PC-9 (cell line): ENCODE measurements around the gene FHIP2A. TPM values are rescaled to one million over a fixed set of nuclear protein-coding genes. Genes with fewer than 3 reads are reported as not detected.
A peak's percentile ranks its signal among the peaks of the same experiment; 100 is the strongest.

Source experiments
- Bru-seq: library from RNA; stranded (reverse); fragments of 400-500 nt; gene quantifications from one replicate; lab custom pipeline; 2021; lab: Mats Ljungman, UMichigan
- BruChase-seq, 2 experiments: library from RNA; stranded (reverse); fragments of 400-500 nt; gene quantifications; one replicate each; lab custom pipeline; 2021; lab: Mats Ljungman, UMichigan
- BruUV-seq: library from RNA; stranded (reverse); fragments of 400-500 nt; replicated peaks from 2 replicates; lab custom pipeline; 2021; lab: Mats Ljungman, UMichigan
- CTCF ChIA-PET: fragments of 300-600 bp; sonication (Branson Sonifier 250); formaldehyde crosslinking; loops from one replicate; lab custom pipeline; 2022; ENCODE audit warnings: antibody characterized with exemption; lab: Charles Lee
- POLR2A ChIA-PET: fragments of 300-600 bp; sonication (Branson Sonifier 250); formaldehyde crosslinking; loops from one replicate; lab custom pipeline; 2022; ENCODE audit warnings: antibody characterized with exemption; ENCODE audit not compliant: unreplicated experiment; lab: Charles Lee
- DNase-seq, 2 experiments: peaks; one replicate each; pipeline versions ENCODE4 v3.0.0 to v3.0.0-alpha.2; 2015 to 2022; ENCODE audit warnings: mixed read lengths in 1 of 2
- H2AFZ ChIP-seq: fragments of 200-600 bp; sonication (generic); 2 replicates; pipeline ENCODE4 v1.8.1; 2017; ENCODE audit warnings: antibody characterized with exemption
- H3F3A ChIP-seq: fragments of 200-600 bp; sonication (generic); 2 replicates; pipeline ENCODE4 v1.8.1; 2017; ENCODE audit warnings: antibody characterized with exemption, mild to moderate bottlenecking, low read depth; ENCODE audit not compliant: insufficient read depth
- H3K27ac ChIP-seq: fragments of 200-600 bp; sonication (generic); 2 replicates; pipeline ENCODE4 v1.6.1; 2016; ENCODE audit warnings: mixed run types
- H3K27me3 ChIP-seq: fragments of 200-600 bp; sonication (generic); 2 replicates; pipeline ENCODE4 v1.6.1; 2016; ENCODE audit warnings: low read depth, mixed run types; ENCODE audit not compliant: insufficient read depth
- H3K36me3 ChIP-seq: fragments of 200-600 bp; sonication (generic); 2 replicates; pipeline ENCODE4 v1.6.1; 2016; ENCODE audit warnings: low read depth, mixed run types
- H3K4me1 ChIP-seq: fragments of 200-600 bp; sonication (generic); replicated peaks from 2 replicates; pipeline ENCODE4 v1.6.1; 2016; ENCODE audit warnings: mixed run types; ENCODE audit not compliant: insufficient read depth
- H3K4me2 ChIP-seq: fragments of 200-600 bp; sonication (generic); 2 replicates; pipeline ENCODE4 v1.6.1; 2017; ENCODE audit warnings: mixed run types
- H3K4me3 ChIP-seq: fragments of 200-600 bp; sonication (generic); 2 replicates; pipeline ENCODE4 v1.6.1; 2016; ENCODE audit warnings: mixed run types
- H3K79me2 ChIP-seq: fragments of 200-600 bp; sonication (generic); 2 replicates; pipeline ENCODE4 v1.6.1; 2017; ENCODE audit warnings: low read depth, mixed run types
- H3K9me2 ChIP-seq: fragments of 200-600 bp; sonication (generic); 2 replicates; pipeline ENCODE4 v1.8.1; 2017; ENCODE audit warnings: mild to moderate bottlenecking; ENCODE audit not compliant: insufficient read depth
- H3K9me3 ChIP-seq: fragments of 200-600 bp; sonication (generic); 2 replicates; pipeline ENCODE4 v1.8.1; 2016; ENCODE audit warnings: low read depth; ENCODE audit not compliant: insufficient read depth
- H4K20me1 ChIP-seq: fragments of 200-600 bp; sonication (generic); 2 replicates; pipeline ENCODE4 v1.8.1; 2017; ENCODE audit not compliant: insufficient read depth
- EZH2 ChIP-seq: fragments of 200-600 bp; sonication (generic); IDR thresholded peaks from 2 replicates; pipeline ENCODE4 v1.8.0; 2017; ENCODE audit warnings: antibody characterized with exemption, low read depth
- intact Hi-C: fragments of 100-400 bp; cut with micrococcal nuclease; formaldehyde crosslinking; loops from one replicate; pipeline ENCODE4 v1.10.0; 2022; ENCODE audit not compliant: unreplicated experiment
- long read RNA-seq: library from polyadenylated mRNA; stranded (forward); transcript quantifications from one replicate; pipeline ENCODE4 v2.0.0, GENCODE V29; 2022
- total RNA-seq: library from RNA; stranded (reverse); gene quantifications from 2 replicates; pipeline ENCODE4 v1.2.3, GENCODE V29; 2021
- TF ChIP-seq, protein P1 (sequence below): fragments of 200-600 bp; sonication (generic); conservative IDR thresholded peaks from 2 replicates; pipeline ENCODE4 v1.6.1; 2017; ENCODE audit warnings: mixed run types, antibody characterized with exemption, mild to moderate bottlenecking, moderate library complexity

The FHIP2A gene, protein sequence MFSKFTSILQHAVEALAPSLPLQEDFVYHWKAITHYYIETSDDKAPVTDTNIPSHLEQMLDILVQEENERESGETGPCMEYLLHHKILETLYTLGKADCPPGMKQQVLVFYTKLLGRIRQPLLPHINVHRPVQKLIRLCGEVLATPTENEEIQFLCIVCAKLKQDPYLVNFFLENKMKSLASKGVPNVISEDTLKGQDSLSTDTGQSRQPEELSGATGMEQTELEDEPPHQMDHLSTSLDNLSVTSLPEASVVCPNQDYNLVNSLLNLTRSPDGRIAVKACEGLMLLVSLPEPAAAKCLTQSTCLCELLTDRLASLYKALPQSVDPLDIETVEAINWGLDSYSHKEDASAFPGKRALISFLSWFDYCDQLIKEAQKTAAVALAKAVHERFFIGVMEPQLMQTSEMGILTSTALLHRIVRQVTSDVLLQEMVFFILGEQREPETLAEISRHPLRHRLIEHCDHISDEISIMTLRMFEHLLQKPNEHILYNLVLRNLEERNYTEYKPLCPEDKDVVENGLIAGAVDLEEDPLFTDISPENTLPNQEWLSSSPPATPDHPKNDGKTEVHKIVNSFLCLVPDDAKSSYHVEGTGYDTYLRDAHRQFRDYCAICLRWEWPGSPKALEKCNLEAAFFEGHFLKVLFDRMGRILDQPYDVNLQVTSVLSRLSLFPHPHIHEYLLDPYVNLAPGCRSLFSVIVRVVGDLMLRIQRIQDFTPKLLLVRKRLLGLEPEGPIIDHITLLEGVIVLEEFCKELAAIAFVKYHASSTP
- total RNA-seq (16.0 and 18.3 TPM in 2 replicates), Bru-seq, nascent RNA (percentile 74 among the genes with signal in this experiment), BruChase-seq, experiment 1, labeled RNA remaining after a 2-hour chase (percentile 81 among the genes with signal in this experiment), BruChase-seq, experiment 2, labeled RNA remaining after a 6-hour chase (percentile 69 among the genes with signal in this experiment)
- long read RNA-seq, full-length matches to known transcripts, result 17 of 24 reads
- long read RNA-seq, partial matches to known transcripts, result 5 of 24 reads
- long read RNA-seq, other reads (novel, unspliced or antisense), result 2 of 24 reads

DNA sequence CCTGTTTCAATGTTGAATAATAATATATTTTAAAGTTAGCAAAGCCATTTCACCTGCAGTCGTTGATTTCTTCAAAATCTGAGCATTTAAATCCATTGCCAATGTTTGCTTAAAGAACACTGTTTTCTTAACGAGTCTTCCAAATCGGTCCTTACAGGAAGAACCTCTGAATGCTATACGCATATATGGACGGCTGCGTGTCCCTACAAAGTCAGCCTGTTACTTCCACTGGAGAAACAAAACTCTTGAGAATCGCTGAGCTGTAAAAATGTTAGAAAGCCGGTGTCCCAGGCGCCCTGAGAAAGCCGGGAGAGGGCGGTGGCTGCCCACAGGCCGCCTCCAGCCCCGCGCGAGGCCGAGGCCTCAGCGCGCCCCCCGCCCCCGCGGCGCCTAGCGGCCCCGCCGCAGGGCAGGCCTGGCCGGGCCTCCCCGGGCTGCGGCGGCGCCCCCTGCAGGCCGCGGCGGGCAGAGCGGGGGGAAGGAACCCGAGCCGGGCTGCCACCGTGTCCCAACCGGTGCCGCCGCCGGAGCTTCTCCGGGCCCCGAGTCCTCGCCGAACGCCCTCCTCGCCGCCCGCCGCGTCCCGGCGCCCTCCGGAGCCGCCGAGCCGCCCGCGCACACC, at the start of gene FHIP2A:
TSS of gene FHIP2A (plus strand) at position 488 of the 622 bp plus-strand sequence. CDS start 299 bp downstream, outside the sequence.
- TF ChIP-seq, protein P1, sequence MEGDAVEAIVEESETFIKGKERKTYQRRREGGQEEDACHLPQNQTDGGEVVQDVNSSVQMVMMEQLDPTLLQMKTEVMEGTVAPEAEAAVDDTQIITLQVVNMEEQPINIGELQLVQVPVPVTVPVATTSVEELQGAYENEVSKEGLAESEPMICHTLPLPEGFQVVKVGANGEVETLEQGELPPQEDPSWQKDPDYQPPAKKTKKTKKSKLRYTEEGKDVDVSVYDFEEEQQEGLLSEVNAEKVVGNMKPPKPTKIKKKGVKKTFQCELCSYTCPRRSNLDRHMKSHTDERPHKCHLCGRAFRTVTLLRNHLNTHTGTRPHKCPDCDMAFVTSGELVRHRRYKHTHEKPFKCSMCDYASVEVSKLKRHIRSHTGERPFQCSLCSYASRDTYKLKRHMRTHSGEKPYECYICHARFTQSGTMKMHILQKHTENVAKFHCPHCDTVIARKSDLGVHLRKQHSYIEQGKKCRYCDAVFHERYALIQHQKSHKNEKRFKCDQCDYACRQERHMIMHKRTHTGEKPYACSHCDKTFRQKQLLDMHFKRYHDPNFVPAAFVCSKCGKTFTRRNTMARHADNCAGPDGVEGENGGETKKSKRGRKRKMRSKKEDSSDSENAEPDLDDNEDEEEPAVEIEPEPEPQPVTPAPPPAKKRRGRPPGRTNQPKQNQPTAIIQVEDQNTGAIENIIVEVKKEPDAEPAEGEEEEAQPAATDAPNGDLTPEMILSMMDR, result 0 out of 2 replicates have a peak, but pooled peaks have one; percentile 24
- TF ChIP-seq EZH2, result no peak
- H3K4me3 ChIP-seq, result peak within 1 kb of the TSS; percentile 82
- peak in 1 of 2 experiments; percentile 75 for DNase-seq
- peak within 1 kb of the TSS; percentile 77 for H3K4me2 ChIP-seq
- peaks cover 29% of the 10 kb centered on the region for H3K4me1 ChIP-seq
- H2AFZ ChIP-seq, result peak within 1 kb of the TSS; percentile 85
- H3K9me3 ChIP-seq, result no peaks in the 10 kb centered on the region
- peak within 1 kb of the TSS; percentile 97 for H3K27ac ChIP-seq
- no TSS peak for BruUV-seq
- peaks cover 35% of the 10 kb centered on the region for H3K79me2 ChIP-seq
- H3K27me3 ChIP-seq, result no peaks in the 10 kb centered on the region
- no peaks in the 10 kb centered on the region for H3K9me2 ChIP-seq
- H3F3A ChIP-seq, result peaks cover 9% of the 10 kb centered on the region
- ChIA-PET POLR2A (interaction anchor here (0.7 kb wide), 1 partner anchor 112 kb away, joined by 6 read pairs; no protein-coding TSS in a partner anchor), CTCF (interaction anchor here (0.7 kb wide), 3 partner anchors 36 to 350 kb away, joined by 3 to 16 read pairs (median 6); no protein-coding TSS in a partner anchor)
- H3K36me3 ChIP-seq, result no peaks in the 10 kb centered on the region
- no peaks in the 10 kb centered on the region for H4K20me1 ChIP-seq
- intact Hi-C loops, result no loop called here

DNA sequence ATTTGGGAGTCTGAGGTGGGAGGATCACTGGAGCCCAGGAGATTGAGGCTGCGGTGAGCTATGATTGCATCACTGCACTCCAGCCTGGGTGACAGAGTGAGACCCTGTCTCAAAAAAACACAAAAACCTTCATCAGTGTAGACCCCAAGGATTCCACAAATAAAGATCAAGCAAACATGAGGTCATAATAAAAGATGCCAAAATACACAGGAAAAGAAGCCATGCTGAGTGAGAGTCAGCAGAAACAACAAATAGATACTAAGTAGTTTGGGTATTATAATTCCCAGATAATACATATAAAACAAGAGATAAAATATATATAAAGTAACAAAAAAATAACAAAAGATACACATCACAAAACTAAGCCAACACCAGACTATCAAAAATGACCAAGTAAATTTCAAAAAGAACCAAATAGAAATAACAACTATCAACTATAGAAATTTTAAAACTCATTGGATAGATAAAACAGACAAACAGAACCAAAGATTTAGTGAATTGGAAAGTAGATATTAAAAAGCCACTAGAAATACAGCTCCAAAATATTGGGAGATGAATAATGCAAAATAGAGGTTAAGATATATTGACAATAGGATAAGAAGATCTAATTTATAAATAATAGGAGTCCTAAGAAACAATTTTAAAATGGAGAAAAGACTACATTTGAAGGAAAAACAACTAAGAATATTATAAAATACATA, 48.9 kb upstream of the FHIP2A start:
- H3K36me3 ChIP-seq, result no peaks in the 10 kb centered on the region
- ChIA-PET POLR2A (no interaction called here), CTCF (interaction anchor here (0.7 kb wide), 1 partner anchor 250 kb away, joined by 7 read pairs; no protein-coding TSS in a partner anchor)
- H3K9me2 ChIP-seq, result no peaks in the 10 kb centered on the region
- BruUV-seq, result no TSS peak
- DNase-seq, result no peak
- TF ChIP-seq EZH2, result no peak
- TF ChIP-seq, protein P1, result no peak
- peaks cover 6% of the 10 kb centered on the region; the same call in 1 of the 2 replicates for H3F3A ChIP-seq
- H4K20me1 ChIP-seq, result no peaks in the 10 kb centered on the region
- no peaks in the 10 kb centered on the region for H3K27me3 ChIP-seq
- no peaks in the 10 kb centered on the region for H3K79me2 ChIP-seq
- no peaks in the 10 kb centered on the region for H3K9me3 ChIP-seq
- no peak overlapping the region for H2AFZ ChIP-seq
- H3K4me1 ChIP-seq, result no peaks in the 10 kb centered on the region
- no peak overlapping the region for H3K4me3 ChIP-seq
- H3K4me2 ChIP-seq, result no peak overlapping the region
- no peak overlapping the region for H3K27ac ChIP-seq
- intact Hi-C loops, result no loop called here
